T-helper 1 cell (primary cell): ENCODE results near the gene ERP27.
A peak's percentile ranks its signal among the peaks of the same experiment; 100 is the strongest.

Experiments
- DNase-seq, 5 donors: peaks; one replicate each; pipeline ENCODE4 v3.0.0-alpha.2; 2012 to 2020

The ERP27 gene

GRCh38 chr12:14901228-14901562, 37.1 kb downstream of the ERP27 start:
- no peak for DNase-seq

GRCh38 chr12:14900521-14901227, 37.7 kb downstream of the ERP27 start:
- no peak for DNase-seq

GRCh38 chr12:14896521-14897169, 41.7 kb downstream of the ERP27 start:
- DNase-seq: no peak

GRCh38 chr12:14893506-14894250, 44.7 kb downstream of the ERP27 start:
- DNase-seq: no peak

- no peak for DNase-seq
Measured at GRCh38 chr12:14892726-14893505, 45.4 kb downstream of the ERP27 start.

GRCh38 chr12:14890701-14891100, 47.6 kb downstream of the ERP27 start:
- DNase-seq: no peak

- DNase-seq: no peak
Measured at GRCh38 chr12:14886271-14886670, 52.1 kb downstream of the ERP27 start.

- no peak for DNase-seq
Measured at GRCh38 chr12:14885718-14886221, 52.6 kb downstream of the ERP27 start, which contains the start of gene MGP. MGP (minus strand) TSS chr12:14885854; CDS start chr12:14885791, 63 bp downstream.

GRCh38 chr12:14884458-14884878, 53.9 kb downstream of the ERP27 start:
- peak; percentile 41 to 76 (median 68) for DNase-seq

GRCh38 chr12:14883686-14884085, 54.7 kb downstream of the ERP27 start:
- no peak for DNase-seq

- peak in 1 of 5 donors; percentile 4 for DNase-seq
Measured at GRCh38 chr12:14880890-14881453, 57.4 kb downstream of the ERP27 start.

GRCh38 chr12:14879222-14879933, 59.0 kb downstream of the ERP27 start:
- DNase-seq: no peak

GRCh38 chr12:14878488-14878887, 59.8 kb downstream of the ERP27 start:
- DNase-seq: no peak

- DNase-seq: no peak
Measured at GRCh38 chr12:14876833-14877232, 61.5 kb downstream of the ERP27 start.

- no peak for DNase-seq
Measured at GRCh38 chr12:14874882-14875281, 63.5 kb downstream of the ERP27 start.

- DNase-seq: no peak
Measured at GRCh38 chr12:14873440-14874185, 64.7 kb downstream of the ERP27 start.

GRCh38 chr12:14871886-14872285, 66.5 kb downstream of the ERP27 start:
- DNase-seq: no peak

GRCh38 chr12:14871247-14871646, 67.1 kb downstream of the ERP27 start:
- DNase-seq: no peak

- DNase-seq: no peak
Measured at GRCh38 chr12:14868916-14869506, 69.3 kb downstream of the ERP27 start.
